Measurements from ENCODE around the gene HIGD1C. TPM values are rescaled to one million over a fixed set of nuclear protein-coding genes. Genes with fewer than 3 reads are reported as not detected.

Gene HIGD1C
- total RNA-seq, 1 donor from 2014 or later, result not detected

DNA sequence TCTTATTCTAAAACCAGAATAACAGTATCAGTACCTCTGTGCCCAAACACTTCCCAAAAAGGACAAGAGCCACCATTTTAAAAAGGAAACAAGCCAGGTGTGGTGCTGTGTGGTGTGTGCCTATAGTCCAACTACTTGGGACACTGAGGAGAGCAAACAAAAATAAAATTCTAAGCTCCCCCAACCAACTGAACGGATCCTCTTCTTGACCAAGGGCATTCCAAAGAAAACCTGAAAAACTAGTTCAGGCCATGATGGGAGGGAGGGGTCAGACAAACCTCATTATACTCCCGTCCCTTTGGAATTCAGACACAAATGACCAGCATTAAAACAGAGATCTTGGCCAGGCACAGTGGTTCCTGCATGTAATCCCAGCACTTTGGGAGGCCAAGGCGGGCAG lies 53.3 kb downstream of the HIGD1C start:
- H3K27me3 ChIP-seq, result no peaks in the 10 kb centered on the region
- intact Hi-C loops (cut with DNase I), result no loop called here
- no peak overlapping the region for H3K27ac ChIP-seq
- peaks cover 34 to 60% of the 10 kb centered on the region in 2 donors for H3K36me3 ChIP-seq
- H3K9me3 ChIP-seq, result no peaks in the 10 kb centered on the region
- H3K4me1 ChIP-seq, result no peaks in the 10 kb centered on the region
- no peak for DNase-seq (ENCODE audit: low spot score in 2 of 2)
- TF ChIP-seq, protein P1, sequence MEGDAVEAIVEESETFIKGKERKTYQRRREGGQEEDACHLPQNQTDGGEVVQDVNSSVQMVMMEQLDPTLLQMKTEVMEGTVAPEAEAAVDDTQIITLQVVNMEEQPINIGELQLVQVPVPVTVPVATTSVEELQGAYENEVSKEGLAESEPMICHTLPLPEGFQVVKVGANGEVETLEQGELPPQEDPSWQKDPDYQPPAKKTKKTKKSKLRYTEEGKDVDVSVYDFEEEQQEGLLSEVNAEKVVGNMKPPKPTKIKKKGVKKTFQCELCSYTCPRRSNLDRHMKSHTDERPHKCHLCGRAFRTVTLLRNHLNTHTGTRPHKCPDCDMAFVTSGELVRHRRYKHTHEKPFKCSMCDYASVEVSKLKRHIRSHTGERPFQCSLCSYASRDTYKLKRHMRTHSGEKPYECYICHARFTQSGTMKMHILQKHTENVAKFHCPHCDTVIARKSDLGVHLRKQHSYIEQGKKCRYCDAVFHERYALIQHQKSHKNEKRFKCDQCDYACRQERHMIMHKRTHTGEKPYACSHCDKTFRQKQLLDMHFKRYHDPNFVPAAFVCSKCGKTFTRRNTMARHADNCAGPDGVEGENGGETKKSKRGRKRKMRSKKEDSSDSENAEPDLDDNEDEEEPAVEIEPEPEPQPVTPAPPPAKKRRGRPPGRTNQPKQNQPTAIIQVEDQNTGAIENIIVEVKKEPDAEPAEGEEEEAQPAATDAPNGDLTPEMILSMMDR (IDR thresholded peaks at IDR 0.05), result no peak
- H3K4me3 ChIP-seq, result no peak overlapping the region

DNA sequence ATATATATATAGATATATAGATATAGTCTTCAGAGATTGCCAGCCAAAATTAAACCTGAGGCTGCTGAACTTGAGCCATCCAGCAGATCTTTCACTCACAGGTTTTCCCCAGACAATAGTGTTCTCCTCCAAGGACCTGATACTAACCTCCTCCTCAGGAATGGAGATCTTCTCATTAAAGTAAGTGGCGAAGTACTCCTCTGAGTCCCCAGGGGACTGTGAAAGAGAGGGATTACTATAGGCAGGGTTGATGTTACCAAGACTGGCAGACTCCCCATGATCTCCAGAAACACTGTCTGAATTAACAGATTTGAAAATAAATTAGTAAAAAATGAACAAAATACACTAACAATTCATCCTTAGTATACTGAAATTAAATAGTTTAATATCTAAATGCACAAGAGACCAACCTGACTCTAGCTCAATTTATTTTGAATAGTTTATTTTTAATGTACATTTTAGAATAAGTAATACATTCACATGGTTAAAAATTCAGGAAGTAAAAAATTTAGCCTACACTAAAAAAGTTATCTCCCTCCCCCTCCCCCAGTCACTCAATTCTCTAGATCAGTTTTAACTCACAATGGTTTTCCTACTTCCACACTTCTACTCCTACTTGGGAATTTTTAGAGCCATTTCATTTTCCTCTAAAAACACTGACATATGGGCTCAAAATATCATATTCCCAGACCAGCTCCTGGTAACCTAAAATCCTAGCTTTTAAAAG lies 56.1 kb downstream of the HIGD1C start:
- Histone ChIP-seq H3K4me1 (peaks cover 3% of the 10 kb centered on the region in 2 donors), H3K27me3 (no peaks in the 10 kb centered on the region), H3K9me3 (no peaks in the 10 kb centered on the region), H3K4me3 (no peak overlapping the region), H3K27ac (peak overlapping the region; percentile 4 to 56), H3K36me3 (peaks cover 25 to 40% of the 10 kb centered on the region in 2 donors)
- DNase-seq (ENCODE audit: low spot score in 2 of 2), result no peak
- intact Hi-C loops (cut with DNase I), result no loop called here
- TF ChIP-seq, protein P1 (IDR thresholded peaks at IDR 0.05), result no peak

DNA sequence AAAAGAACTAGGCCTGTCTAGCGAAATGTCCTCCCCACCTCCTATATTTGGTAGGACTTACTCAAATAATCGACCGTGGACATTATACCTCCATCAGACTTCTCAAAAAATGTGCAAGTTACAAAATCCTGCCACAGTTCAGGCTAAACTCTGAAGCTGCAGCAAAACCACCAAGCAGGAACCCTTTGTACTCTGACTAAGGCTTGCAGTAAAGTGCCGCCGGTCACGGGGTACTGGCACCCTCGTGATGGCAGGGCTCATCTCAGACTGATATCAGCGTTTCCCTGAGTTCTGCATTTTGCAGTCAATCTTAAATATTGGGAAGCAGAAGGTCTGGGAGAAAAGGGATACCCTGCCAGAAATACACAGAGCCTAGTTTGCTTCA lies 56.7 kb downstream of the HIGD1C start:
- peaks cover 21 to 39% of the 10 kb centered on the region in 2 donors for H3K36me3 ChIP-seq
- peak overlapping the region in 1 of 2 donors; percentile 56 for H3K27ac ChIP-seq
- H3K4me3 ChIP-seq, result no peak overlapping the region
- H3K9me3 ChIP-seq, result no peaks in the 10 kb centered on the region
- H3K27me3 ChIP-seq, result no peaks in the 10 kb centered on the region
- TF ChIP-seq, protein P1 (IDR thresholded peaks at IDR 0.05), result no peak
- intact Hi-C loops (cut with DNase I), result no loop called here
- peaks cover 3 to 5% of the 10 kb centered on the region in 2 donors for H3K4me1 ChIP-seq
- DNase-seq (ENCODE audit: low spot score in 2 of 2), result peak; percentile 51 to 84

DNA sequence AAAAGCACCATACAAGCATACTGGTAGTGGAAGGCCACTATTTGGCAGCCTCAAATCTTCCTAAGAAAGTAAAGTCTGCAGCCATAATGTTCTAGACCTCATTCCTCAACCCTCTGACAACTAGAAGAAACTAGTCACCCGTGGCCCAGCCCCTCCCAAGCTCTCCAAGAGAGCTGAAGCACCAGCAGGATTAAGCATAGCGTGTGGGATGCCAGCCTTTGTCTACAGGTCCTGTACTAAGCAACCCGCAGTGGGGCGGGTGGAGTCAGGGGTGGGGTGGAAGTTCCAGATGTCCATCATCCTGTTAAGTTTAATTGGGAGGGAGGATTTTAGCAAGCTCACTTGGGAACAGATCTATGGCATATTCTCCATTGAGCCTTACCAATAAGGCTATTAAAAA lies 59.6 kb downstream of the HIGD1C start:
- Histone ChIP-seq H3K27me3 (no peaks in the 10 kb centered on the region), H3K27ac (no peak overlapping the region), H3K4me1 (peaks cover 3 to 5% of the 10 kb centered on the region in 2 donors), H3K4me3 (no peak overlapping the region), H3K9me3 (no peaks in the 10 kb centered on the region), H3K36me3 (peaks cover 6 to 14% of the 10 kb centered on the region in 2 donors)
- TF ChIP-seq, protein P1 (IDR thresholded peaks at IDR 0.05), result no peak
- intact Hi-C loops (cut with DNase I), result no loop called here
- no peak for DNase-seq (ENCODE audit: low spot score in 2 of 2)

DNA sequence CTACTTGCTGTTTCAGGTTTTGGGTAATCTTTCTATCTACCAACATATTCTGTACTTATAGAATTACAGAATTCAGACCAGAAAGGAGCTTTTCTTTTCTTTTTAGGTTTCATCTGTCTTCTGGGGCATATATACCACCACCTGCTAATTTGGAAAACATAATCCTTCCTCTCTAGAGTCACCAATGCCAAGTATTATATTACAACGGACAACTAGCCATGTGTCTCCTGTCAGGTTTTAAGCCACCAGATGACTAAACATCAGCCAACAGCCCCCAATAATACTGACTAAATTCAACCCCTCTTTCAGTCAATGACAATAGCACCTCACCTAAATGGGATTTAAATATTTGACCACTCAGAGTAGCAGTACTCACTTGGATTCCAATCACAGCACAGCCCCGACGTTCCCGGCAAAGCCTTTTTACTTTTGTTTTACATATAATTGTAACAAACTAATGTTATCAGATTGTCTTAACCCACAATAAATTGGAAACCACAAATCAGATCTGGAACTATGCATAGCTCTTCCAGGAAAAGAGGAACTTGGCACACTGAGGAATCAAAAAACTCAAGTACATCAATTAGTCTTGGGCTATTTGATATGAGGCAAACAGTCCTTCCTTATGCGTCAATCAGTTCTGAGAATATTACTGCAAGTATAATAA lies 60.4 kb downstream of the HIGD1C start:
- no peak overlapping the region for H3K4me3 ChIP-seq
- no peak overlapping the region for H3K27ac ChIP-seq
- no peaks in the 10 kb centered on the region for H3K9me3 ChIP-seq
- intact Hi-C loops (cut with DNase I), result no loop called here
- TF ChIP-seq, protein P1 (IDR thresholded peaks at IDR 0.05), result no peak
- no peaks in the 10 kb centered on the region for H3K27me3 ChIP-seq
- H3K4me1 ChIP-seq, result peaks cover 3 to 5% of the 10 kb centered on the region in 2 donors
- no peak for DNase-seq (ENCODE audit: low spot score in 2 of 2)
- H3K36me3 ChIP-seq, result peaks cover 2 to 6% of the 10 kb centered on the region in 2 donors

Data from ascending aorta (tissue), 2 donors.